Neural cell (in vitro differentiated cells): ENCODE measurements around the gene TGFBI.

Experiments used
- CTCF ChIP-seq: fragments of 450-650 bp; IDR thresholded peaks from 2 replicates; pipeline ENCODE4 v1.5.1; 2014; ENCODE audit warnings: antibody characterized with exemption, mild to moderate bottlenecking, moderate library complexity; ENCODE audit not compliant: poor library complexity, severe bottlenecking
- EP300 ChIP-seq: fragments of 450-650 bp; conservative IDR thresholded peaks from 2 replicates; pipeline ENCODE4 v1.6.1; 2014; ENCODE audit warnings: antibody characterized with exemption, mild to moderate bottlenecking, moderate library complexity; ENCODE audit not compliant: poor library complexity, severe bottlenecking
- EZH2 ChIP-seq: fragments of 200-600, 300-800 bp; shearing (Covaris generic), sonication (generic); IDR thresholded peaks from 2 replicates; pipeline ENCODE4 v1.6.1; 2014; ENCODE audit warnings: antibody characterized with exemption, low read length, borderline replicate concordance, mild to moderate bottlenecking; ENCODE audit not compliant: insufficient read depth, poor library complexity, severe bottlenecking
- MXI1 ChIP-seq: fragments of 450-650 bp; conservative IDR thresholded peaks from 2 replicates; pipeline ENCODE4 v1.6.1; 2014; ENCODE audit warnings: antibody characterized with exemption, mild to moderate bottlenecking; ENCODE audit not compliant: poor library complexity, severe bottlenecking
- POLR2AphosphoS5 ChIP-seq: IDR thresholded peaks from 2 replicates; pipeline ENCODE4 v1.6.1; 2012
- REST ChIP-seq: IDR thresholded peaks from 2 replicates; pipeline ENCODE4 v1.6.1; 2012; ENCODE audit warnings: borderline replicate concordance
- SMC3 ChIP-seq: fragments of 450-650 bp; conservative IDR thresholded peaks from 2 replicates; pipeline ENCODE4 v1.6.1; 2014; ENCODE audit warnings: antibody characterized with exemption, mild to moderate bottlenecking, moderate library complexity; ENCODE audit not compliant: poor library complexity

GRCh38 chr5:136109453-136110135 lies 80.8 kb downstream of the TGFBI start:
- no peak for TF ChIP-seq POLR2AphosphoS5
- no peak for TF ChIP-seq SMC3
- TF ChIP-seq MXI1, result no peak
- no peak for TF ChIP-seq EZH2
- TF ChIP-seq EP300, result no peak
- no peak for TF ChIP-seq CTCF
- no peak for TF ChIP-seq REST
